Activated CD4-positive, alpha-beta T cell treated with anti-CD3 and anti-CD28 coated beads, Interleukin-2, Interleukin-6, amounts not matched to agents 100 ng/mL and 50 ng/mL, durations not matched to agents 16 hours and 8 hours (primary cell): ENCODE measurements around the gene HEYL.

ENCODE experiments used
- DNase-seq: peaks from one replicate; pipeline ENCODE4 v3.0.0-alpha.2; 2020

The HEYL gene

GRCh38 chr1:39593386-39593785, 46.1 kb downstream of the HEYL start:
- no peak for DNase-seq

- no peak for DNase-seq
Observed at GRCh38 chr1:39592069-39592468, 47.4 kb downstream of the HEYL start.

GRCh38 chr1:39590546-39590945, 48.9 kb downstream of the HEYL start:
- DNase-seq = no peak

GRCh38 chr1:39585933-39586332, 53.5 kb downstream of the HEYL start:
- DNase-seq = no peak

GRCh38 chr1:39576016-39576657, 63.3 kb downstream of the HEYL start:
- peak; percentile 27 for DNase-seq

GRCh38 chr1:39575191-39576015, 64.0 kb downstream of the HEYL start:
- peak; percentile 54 for DNase-seq

GRCh38 chr1:39574646-39575045, 64.8 kb downstream of the HEYL start:
- DNase-seq = peak; percentile 34
